Stimulated activated CD4-positive, alpha-beta T cell treated with anti-CD3 and anti-CD28 coated beads, Interleukin-4, amount 100 ng/mL, for 48 hours (primary cell): ENCODE measurements around the gene TCF15.
"Not testable (repeated sequence)": the region's sequence is repeated elsewhere in the genome, so short reads cannot be mapped to it uniquely, and the experiment has no call there.

Source experiments
- DNase-seq, 2 donors: peaks; one replicate each; pipeline ENCODE4 v3.0.0-alpha.2; 2020; ENCODE audit warnings: low read depth in 2 of 2

TCF15 gene

DNA sequence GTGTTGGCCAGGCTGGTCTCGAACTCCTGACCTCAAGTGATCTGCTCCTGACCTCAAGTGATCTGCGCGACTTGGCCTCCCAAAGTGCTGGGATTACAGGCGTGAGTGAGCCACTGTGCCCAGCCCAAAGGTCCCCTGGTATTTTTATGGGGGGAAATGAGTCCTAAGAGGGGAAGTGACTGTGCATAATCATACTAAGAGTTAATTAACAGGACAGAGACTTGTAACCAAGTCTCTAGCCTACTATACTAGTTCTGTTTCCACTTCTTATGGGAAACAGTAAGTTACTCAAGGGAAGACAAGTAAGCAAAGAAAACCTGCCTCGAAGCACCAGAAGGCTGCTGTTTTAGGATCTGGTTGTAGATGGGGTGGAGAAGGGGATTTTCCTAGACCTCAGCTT lies 27.9 kb downstream of the TCF15 start:
- no peak for DNase-seq

DNA sequence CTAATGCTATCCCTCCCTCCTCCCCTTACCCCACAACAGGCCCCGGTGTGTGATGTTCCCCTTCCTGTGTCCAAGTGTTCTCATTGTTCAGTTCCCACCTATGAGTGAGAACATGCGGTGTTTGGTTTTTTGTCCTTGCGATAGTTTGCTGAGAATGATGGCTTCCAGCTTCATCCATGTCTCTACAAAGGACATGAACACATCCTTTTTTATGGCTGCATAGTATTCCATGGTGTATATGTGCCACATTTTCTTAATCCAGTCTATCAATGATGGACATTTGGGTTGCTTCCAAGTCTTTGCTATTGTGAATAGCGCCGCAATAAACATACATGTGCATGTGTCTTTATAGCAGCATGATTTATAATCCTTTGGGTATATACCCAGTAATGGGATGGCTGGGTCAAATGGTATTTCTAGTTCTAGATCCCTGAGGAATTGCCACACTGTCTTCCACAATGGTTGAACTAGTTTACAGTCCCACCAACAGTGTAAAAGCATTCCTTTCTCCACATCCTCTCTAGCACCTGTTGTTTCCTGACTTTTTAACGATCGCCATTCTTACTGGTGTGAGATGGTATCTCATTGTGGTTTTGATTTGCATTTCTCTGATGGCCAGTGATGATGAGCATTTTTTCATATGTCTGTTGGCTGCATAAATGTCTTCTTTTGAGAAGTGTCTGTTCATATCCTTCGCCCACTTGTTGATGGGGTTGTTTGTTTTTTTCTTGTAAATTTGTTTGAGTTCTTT lies 31.0 kb downstream of the TCF15 start:
- not testable (repeated sequence) for DNase-seq

DNA sequence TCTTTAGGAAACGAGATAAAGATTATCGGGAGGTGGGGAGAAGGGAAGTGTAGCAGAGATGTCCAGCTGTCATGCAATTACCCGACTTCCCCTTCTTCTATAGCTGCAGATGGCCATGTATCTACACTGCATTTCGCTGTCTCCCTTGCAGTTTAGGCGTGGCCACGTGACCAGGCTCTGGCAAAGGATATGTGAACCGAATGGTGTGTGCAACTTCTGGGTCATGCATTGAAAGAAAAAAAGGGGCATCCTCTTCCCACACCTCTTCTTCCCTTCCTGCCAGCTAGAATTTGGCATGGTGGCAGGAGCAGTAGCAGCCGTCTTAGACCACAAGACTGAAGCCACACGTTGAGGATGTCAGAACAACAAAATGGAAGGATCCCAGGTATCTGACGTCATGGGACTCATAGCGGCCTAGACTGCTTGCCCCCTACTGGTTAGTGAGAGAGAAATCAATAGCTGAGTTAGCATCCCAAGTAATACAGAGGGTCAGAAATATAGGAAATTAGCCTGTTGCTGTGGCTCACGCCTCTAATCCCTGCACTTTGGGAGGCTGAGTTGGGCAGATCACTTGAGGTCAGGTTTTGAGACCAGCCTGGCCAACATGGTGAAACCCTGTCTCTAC lies 32.8 kb downstream of the TCF15 start:
- DNase-seq = no peak

DNA sequence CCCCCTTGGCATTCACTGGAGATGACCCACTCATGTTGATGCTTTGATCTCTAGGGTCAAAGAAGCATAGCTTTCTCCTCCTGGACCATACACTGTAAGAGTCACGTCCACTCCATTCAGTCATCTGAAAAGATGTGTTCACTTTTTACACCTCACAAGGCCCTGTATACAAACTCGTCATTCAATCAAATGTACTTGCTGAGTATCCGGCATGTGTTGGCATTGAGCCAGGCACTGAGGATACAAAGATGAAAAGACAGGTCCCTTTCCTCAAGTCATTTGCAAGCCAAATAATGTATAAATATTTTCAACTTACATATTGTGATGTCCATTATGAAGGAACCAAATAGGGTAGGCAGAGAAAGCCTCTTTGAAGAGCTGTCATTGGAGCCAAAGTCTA lies 34.0 kb downstream of the TCF15 start:
- DNase-seq = no peak

DNA sequence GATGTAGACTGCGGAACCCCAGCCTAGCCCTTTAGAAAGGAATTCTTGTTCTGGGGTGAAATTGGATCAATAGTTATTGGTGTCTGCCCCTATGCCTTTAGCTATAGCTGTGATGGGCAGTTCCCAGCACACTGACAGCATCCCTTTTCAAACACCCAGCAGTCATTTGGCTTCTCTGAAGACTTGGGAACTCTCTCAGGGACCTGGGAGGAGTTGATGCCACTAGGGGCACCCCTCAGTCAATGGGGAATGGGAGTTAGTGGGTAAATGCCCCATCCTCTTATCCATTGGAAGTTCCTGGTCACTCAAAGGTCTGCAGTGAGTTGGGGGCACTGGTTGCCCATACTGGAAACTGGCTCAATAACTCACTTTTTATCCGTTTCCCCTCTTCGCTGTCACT lies 34.9 kb downstream of the TCF15 start:
- no peak for DNase-seq

DNA sequence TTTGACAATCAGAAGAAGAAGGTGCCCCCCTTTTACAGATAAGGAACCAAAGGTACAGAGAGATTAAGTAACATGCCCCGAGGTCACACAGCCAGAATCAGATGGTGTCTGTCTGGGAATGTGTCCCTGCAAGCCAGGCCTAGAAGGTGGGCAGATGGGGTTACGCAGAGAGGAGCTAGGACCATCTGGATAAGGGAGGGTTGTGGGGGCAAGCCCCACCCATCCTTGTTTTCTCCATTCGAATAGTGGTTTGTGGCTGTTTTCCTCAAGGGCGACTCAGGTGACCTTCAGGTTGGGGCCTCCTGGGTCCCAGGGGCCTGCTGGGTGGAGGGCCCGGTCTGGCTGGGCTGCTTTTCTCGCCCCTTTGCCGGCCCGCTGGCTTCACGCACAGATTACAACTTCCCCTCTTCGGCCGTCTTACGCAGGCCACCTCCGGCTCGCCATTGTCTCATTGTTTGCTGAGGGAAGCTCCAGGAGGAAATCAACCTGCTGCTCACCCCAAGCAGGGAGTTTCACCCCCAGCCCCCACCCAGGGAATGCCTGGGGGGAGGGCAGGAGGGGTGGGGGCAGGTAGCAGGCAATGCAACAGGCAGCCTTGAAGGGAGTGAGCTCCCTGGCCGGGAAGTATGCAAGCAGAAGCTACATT lies 35.7 kb downstream of the TCF15 start:
- DNase-seq = no peak

DNA sequence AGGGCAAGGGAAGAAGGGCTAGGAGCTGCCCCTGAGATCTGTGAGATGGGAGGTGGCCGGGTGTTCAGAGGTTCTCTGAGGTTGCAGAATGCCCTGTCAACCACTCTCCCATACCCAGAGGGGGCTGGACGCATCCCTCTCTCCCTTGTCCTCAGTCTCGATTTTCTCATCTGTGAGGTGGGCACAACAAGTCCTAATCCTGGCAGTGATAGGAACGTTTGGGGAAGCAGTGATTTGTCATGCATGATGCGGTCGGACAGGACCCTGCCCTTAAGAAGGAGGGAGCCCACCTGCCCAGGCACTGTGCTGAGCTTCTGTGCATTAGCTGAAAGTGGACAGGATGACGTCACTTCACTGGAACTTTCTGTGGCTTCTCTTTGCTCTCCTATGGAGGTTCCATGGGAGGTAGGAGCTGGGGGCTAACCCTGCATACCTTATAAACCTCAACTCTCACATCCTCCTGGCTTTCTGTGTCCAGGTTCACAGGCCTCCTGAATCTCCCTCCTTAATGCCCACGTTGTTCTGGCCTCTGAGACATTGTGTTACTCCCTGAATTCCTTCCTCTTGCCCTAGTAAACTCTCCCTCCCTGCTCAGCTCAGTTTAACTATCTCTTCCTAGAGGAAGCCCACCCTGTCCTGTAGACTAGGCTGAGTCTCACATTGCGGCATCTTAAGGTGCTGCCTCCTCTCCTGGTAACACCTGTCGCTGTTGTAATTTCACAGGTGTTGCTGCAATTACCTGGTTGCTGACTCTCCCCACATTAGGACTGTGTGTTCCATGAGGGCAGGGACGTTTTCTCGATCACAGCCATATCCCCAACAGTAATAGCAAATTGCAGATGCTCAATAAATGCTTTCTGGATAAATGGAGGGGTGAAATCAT lies 36.5 kb downstream of the TCF15 start:
- no peak for DNase-seq

DNA sequence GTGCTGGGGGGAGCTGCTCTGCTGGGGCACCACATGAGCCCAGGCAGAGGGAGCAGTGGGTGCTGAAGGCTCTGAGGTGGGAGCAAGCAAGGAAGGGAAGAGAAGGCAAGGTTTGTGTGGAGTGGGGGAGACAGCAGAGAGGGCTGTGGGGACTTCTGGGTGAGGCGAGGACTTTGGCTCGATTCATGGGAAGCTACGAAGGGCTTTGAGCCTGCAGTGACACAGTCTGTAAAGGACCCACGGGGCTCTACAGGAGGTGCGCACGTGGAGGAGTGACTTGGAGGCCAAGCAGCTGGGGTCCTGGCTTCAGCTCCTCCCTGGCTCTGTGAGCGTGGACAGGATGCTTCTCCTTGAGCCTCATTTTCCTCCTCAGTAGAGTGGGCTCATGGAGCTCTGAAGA lies 37.4 kb downstream of the TCF15 start:
- no peak for DNase-seq

DNA sequence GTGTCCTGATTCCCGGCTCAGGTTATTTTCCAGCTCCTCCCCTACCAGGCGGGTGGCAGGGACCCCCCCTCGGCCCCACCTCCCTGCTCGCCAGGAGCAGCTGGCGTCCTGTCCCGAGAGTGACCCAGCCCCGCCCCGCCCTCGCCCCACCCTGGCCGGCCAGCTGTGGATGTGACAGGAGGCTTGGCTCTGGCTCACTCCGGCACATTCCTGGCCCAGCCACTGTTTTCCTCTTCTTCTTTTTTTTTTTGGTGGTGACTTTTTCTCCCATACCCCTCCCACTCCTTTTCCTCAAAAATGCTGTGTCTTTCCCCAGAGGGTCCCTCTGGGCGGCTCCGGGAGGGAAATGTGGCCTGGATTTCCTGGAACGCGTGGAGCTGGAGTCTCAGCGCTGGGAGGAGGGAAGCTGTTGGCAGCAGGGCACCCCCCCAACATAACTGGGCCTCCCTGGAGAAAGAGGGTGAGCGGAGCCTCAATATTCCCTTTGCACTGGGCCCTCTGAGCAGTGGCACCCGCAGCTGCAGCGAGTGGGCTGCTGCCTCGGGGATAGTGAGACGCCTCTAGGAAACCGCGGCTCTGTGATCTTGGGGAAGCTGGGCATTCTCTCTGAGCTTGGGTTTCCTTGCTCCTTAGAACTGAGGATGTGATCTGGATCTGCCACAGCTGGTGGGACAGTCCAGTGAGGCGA lies 38.2 kb downstream of the TCF15 start:
- no peak for DNase-seq

DNA sequence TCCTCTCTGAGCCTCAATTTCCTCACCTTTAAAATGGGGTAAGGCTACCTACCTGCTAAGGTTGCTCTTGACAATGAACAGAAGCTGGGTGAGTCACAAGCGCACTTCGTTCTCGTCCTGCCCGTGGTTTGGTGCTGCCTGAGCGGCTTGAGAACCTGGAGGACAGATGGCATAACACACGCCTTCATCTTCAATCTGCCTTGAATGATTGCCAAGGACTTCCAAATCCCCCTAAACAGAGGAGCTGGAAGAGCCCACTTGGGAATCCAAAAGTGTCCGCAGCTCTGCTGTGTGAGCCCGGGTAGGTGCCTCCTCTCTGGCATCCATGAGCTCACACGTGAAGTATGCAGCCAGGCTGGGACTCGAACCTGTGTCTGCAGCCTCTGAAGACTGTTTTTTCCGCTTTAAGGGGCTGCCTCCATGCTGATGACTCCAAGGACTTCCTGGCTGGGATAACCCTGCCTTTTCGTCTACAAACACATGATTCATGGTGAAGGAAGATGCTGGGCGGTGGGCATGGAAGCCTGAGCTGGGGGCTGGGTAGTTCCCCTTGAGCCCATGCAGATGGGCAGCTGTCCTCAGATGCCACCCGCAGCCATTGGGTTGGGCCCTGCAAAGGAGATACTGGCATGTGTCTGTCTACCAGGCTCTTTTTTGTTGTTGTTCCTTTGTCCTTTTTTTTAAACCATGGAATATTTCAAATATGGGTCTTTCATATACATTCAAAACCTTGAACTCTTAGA lies 41.3 kb downstream of the TCF15 start:
- no peak for DNase-seq

DNA sequence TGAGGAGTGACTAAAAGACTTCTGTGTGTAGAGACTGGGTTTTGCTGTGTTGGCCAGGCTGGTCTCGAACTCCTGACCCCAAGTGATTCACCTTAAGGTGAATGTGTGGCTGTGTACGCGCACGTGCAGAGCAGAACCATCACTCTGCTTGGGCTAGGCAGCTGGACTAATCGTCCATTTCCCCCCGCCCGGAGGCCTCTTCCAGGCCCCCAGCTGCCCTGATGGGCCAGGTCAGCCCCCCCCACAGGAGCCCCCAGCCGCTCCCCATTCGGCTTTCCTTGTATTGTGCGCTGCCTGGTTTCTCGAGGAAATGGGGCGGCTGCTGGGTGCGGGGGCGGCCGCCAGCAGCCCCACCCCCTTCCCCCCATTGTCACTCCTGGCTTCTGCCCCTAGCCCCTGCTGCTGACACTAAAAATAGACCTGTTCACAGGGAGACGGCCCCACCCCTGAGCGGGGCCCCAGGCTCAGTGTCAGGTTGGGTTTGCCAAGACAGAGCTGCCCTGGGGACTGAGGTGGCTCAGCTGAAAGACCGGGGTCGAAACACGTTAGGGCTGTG lies 41.9 kb downstream of the TCF15 start:
- DNase-seq = no peak

DNA sequence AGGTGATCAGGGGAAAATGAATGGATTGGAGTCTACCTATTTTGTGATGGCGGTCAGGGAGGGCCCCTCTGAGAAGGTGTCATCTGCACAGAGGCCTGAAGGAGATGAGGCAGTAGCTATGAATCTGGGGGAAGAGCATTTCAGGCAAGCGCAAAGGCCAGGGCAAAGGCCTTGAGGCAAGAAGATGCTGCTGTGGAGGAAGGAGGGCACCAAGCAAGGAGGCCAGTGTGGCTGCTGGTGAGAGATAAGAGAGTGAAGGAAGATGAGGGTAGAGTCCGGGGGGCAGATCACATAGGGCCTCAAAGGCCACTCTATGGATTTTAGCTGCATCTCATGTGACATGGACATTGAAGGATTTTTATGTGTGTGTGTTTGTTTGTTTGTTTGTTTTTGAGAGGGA lies 45.9 kb downstream of the TCF15 start:
- DNase-seq = no peak

DNA sequence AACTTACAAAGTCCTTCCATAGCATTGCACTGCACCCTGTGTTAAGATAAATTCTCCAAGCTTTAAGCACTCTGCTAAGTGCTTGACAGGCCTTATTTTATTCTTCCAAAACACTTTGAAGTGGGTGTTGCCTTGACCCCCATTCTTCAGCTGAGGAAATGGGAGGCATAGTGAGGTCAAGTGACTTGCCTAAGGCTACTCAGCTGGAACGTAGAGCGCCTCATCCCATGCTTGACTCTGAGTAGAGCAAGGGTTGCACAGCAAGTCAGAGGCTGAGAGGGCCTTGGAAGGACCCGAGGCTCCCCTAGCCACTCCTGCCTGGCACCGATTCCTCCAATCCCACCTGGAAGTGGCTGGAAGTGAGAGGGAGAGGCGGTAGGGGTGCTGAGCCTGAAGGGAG lies 46.9 kb downstream of the TCF15 start:
- no peak for DNase-seq

DNA sequence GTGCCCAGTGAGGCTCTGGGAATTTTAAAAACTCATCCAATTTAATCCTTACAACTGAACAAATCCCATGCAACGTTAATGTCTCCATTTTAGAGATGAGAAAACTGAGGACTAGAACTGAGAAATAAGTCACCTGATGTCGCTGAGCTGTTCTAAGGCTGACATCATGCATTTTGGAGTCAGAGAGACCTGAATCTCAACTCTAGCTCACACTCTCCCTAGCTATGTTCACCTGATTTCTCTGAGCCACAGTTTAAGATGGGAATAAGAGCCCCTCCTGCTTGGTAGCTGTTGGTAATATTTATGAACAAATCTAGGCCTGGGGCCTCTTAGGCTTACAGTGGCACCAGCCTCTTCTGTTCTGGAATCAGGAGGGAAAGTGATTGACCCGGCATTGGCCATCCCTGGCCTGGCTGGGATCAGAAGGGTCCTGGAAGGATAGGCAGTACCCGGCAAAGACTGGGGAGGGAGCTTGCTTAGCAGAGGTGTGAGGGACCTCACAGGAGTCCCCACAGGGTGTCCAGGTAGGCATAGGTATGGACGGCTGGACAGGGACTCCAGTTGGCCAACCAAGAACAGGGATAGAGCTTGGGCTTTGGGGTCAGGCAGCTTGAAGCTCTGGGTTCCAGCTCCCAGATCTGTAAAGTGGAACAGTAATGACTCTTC lies 47.7 kb downstream of the TCF15 start:
- no peak for DNase-seq

DNA sequence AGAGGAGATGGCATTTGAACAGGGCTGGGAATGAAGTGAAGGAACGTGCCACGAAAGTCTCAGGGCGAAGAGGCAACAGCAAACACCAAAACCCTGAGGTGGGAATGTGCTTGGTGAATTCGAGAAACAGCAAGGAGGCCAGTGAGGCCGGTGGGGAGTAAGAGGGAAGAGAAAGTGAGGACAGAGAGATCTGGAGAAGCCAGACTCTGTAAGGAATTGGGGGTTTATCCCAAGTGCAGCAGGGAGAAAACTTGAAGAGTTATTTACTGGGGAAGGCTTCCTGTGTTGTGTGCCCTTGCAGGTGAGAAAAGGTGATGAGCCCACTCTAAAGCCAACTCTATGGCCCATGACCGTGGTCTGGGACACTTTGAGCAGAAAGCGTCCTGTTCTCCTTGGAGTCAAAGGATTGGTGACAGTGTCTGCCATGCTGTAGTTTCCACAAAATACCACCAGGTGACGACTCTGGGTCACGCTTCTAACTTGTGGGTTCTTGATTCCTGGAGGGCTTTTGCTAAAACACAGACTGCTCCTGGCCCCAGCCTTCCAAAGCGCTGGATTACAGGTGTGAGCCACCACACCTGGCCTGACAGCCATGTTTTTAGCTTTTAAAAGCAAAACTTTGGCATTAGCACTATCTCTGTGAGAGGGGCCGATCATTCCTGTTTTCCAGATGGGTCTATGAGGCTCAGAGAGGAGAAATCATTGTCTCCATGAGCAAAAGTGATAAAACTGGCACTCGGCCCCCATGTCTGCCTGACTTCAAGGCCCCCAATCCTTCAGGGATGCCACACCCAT lies 48.5 kb downstream of the TCF15 start:
- DNase-seq = peak; percentile 28 to 40

DNA sequence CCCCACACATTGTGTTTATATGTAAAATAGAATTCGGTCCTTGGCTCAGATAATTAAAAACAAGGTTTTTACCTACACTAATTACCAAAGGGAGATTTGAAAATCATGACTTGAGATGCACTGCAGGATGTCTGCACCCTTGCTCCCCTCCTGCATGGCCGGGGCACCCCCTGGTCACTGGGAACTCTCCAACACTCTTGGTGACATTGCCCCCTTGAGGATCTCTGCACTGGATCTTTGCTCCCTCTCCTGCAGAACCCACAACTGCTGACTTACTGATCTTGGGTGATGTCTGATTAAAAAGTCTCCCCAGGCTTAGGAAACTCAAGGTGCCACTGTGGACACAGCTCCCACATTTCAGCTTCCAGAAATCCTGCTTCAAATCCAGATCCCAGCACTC lies 49.4 kb downstream of the TCF15 start:
- DNase-seq = no peak

DNA sequence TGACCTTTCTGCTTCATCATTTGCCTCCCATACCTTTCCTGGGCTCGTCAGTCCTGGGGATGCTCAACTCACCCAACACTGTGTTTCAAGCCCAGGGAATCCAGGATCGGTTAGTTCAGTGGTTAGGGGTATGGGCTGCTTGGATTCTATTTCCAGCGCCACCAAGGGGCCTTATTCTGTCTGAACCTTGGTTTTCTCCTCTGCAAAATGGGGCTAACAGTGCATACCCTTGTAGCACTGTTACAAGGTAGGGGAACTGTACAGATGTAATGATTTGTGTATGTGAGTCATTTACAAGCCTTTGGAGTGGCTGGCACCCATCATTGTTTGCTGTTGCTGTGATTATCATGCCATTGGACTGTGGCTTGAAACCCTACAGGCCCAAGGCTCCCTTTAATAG lies 52.0 kb downstream of the TCF15 start:
- no peak for DNase-seq

DNA sequence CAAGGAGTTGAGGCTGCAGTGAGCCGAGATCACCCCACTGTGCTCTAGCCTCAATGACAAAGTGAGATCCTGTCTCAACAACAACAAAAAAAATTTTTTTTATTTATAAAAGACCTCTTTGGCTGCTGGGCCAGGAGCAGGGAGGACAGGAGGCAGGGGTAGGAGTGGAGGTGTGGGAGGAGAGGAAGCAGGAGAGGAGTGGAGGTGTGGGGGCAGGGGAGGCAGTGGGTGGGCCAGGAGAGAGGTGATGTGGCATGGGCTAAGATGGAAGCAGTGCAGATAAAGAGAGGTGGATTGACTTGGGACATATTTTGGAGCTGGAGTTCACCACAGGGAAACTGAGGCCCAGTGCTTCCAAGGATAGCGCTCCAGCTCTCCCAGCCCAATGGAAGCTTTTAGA lies 53.1 kb downstream of the TCF15 start:
- no peak for DNase-seq

DNA sequence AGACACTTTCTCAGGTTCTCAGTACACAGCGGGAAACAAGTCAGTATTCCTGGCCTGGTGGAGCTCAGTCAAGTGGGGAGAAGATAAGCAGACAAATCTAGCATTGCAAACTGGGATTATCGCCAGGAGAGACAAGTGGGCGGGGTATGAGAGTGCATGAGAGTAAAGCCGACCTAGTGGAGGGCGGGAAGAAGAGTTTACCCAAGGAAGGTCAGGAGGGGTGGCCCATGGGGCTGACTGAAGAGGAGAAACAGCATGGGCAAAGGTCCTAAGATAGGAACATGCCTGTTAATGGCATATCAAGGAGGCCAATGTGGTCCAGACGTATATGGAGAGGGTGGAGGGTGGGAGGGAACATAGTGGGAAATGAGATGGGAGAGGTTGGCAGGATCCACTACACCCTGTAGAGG lies 54.1 kb downstream of the TCF15 start:
- DNase-seq = no peak
